Choroid plexus epithelial cell (primary cell): ENCODE data around the gene OR51V1.
A peak's percentile ranks its signal among the peaks of the same experiment; 100 is the strongest.

Source experiments
- DNase-seq: peaks from one replicate; pipeline ENCODE4 v3.0.0-alpha.2; 2010; ENCODE audit warnings: low read depth
- H3K4me3 ChIP-seq: 2 replicates; pipeline ENCODE4 v1.5.1; 2011; ENCODE audit warnings: low read depth, mild to moderate bottlenecking, control low read depth, low read length, moderate library complexity
- CTCF ChIP-seq: conservative IDR thresholded peaks from 2 replicates; pipeline ENCODE4 v1.5.1; 2011; ENCODE audit warnings: low read depth, mild to moderate bottlenecking, control low read depth, inconsistent platforms, low read length, moderate library complexity

OR51V1 gene

GRCh38 chr11:5242933-5243815 lies 42.7 kb upstream of the OR51V1 start:
- no peak overlapping the region for H3K4me3 ChIP-seq
- peak; percentile 64 for DNase-seq
- no peak for TF ChIP-seq CTCF

- no peak overlapping the region for H3K4me3 ChIP-seq
- TF ChIP-seq CTCF, result no peak
- no peak for DNase-seq
Measured at GRCh38 chr11:5242208-5242607, 41.7 kb upstream of the OR51V1 start.

- no peak for DNase-seq
- H3K4me3 ChIP-seq, result no peak overlapping the region
- no peak for TF ChIP-seq CTCF
Measured at GRCh38 chr11:5241458-5241857, 41.0 kb upstream of the OR51V1 start.

- no peak overlapping the region for H3K4me3 ChIP-seq
- TF ChIP-seq CTCF, result no peak
- no peak for DNase-seq
Measured at GRCh38 chr11:5240458-5240857, 40.0 kb upstream of the OR51V1 start.

GRCh38 chr11:5240056-5240455 lies 39.6 kb upstream of the OR51V1 start:
- H3K4me3 ChIP-seq, result no peak overlapping the region
- no peak for DNase-seq
- no peak for TF ChIP-seq CTCF

GRCh38 chr11:5239046-5239445 lies 38.6 kb upstream of the OR51V1 start:
- H3K4me3 ChIP-seq, result no peak overlapping the region
- no peak for TF ChIP-seq CTCF
- no peak for DNase-seq

- TF ChIP-seq CTCF, result no peak
- DNase-seq, result no peak
- H3K4me3 ChIP-seq, result no peak overlapping the region
Measured at GRCh38 chr11:5238486-5238885, 38.0 kb upstream of the OR51V1 start.
